ENCODE data around the gene DNAH17. TPM values are rescaled to one million over a fixed set of nuclear protein-coding genes. Genes with fewer than 3 reads are reported as not detected.

The DNAH17 gene
- total and polyA plus RNA-seq, 2 of the 8 experiments (the other 6 are each of a cell fraction or from before 2014, with no cell fraction given) = 0.14 to 0.67 TPM

- TF ChIP-seq, protein P1, sequence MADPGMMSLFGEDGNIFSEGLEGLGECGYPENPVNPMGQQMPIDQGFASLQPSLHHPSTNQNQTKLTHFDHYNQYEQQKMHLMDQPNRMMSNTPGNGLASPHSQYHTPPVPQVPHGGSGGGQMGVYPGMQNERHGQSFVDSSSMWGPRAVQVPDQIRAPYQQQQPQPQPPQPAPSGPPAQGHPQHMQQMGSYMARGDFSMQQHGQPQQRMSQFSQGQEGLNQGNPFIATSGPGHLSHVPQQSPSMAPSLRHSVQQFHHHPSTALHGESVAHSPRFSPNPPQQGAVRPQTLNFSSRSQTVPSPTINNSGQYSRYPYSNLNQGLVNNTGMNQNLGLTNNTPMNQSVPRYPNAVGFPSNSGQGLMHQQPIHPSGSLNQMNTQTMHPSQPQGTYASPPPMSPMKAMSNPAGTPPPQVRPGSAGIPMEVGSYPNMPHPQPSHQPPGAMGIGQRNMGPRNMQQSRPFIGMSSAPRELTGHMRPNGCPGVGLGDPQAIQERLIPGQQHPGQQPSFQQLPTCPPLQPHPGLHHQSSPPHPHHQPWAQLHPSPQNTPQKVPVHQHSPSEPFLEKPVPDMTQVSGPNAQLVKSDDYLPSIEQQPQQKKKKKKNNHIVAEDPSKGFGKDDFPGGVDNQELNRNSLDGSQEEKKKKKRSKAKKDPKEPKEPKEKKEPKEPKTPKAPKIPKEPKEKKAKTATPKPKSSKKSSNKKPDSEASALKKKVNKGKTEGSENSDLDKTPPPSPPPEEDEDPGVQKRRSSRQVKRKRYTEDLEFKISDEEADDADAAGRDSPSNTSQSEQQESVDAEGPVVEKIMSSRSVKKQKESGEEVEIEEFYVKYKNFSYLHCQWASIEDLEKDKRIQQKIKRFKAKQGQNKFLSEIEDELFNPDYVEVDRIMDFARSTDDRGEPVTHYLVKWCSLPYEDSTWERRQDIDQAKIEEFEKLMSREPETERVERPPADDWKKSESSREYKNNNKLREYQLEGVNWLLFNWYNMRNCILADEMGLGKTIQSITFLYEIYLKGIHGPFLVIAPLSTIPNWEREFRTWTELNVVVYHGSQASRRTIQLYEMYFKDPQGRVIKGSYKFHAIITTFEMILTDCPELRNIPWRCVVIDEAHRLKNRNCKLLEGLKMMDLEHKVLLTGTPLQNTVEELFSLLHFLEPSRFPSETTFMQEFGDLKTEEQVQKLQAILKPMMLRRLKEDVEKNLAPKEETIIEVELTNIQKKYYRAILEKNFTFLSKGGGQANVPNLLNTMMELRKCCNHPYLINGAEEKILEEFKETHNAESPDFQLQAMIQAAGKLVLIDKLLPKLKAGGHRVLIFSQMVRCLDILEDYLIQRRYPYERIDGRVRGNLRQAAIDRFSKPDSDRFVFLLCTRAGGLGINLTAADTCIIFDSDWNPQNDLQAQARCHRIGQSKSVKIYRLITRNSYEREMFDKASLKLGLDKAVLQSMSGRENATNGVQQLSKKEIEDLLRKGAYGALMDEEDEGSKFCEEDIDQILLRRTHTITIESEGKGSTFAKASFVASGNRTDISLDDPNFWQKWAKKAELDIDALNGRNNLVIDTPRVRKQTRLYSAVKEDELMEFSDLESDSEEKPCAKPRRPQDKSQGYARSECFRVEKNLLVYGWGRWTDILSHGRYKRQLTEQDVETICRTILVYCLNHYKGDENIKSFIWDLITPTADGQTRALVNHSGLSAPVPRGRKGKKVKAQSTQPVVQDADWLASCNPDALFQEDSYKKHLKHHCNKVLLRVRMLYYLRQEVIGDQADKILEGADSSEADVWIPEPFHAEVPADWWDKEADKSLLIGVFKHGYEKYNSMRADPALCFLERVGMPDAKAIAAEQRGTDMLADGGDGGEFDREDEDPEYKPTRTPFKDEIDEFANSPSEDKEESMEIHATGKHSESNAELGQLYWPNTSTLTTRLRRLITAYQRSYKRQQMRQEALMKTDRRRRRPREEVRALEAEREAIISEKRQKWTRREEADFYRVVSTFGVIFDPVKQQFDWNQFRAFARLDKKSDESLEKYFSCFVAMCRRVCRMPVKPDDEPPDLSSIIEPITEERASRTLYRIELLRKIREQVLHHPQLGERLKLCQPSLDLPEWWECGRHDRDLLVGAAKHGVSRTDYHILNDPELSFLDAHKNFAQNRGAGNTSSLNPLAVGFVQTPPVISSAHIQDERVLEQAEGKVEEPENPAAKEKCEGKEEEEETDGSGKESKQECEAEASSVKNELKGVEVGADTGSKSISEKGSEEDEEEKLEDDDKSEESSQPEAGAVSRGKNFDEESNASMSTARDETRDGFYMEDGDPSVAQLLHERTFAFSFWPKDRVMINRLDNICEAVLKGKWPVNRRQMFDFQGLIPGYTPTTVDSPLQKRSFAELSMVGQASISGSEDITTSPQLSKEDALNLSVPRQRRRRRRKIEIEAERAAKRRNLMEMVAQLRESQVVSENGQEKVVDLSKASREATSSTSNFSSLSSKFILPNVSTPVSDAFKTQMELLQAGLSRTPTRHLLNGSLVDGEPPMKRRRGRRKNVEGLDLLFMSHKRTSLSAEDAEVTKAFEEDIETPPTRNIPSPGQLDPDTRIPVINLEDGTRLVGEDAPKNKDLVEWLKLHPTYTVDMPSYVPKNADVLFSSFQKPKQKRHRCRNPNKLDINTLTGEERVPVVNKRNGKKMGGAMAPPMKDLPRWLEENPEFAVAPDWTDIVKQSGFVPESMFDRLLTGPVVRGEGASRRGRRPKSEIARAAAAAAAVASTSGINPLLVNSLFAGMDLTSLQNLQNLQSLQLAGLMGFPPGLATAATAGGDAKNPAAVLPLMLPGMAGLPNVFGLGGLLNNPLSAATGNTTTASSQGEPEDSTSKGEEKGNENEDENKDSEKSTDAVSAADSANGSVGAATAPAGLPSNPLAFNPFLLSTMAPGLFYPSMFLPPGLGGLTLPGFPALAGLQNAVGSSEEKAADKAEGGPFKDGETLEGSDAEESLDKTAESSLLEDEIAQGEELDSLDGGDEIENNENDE (IDR thresholded peaks at IDR 0.05; ENCODE audit: insufficient replicate concordance, low read length) = no peak
- TF ChIP-seq CBX5 (IDR thresholded peaks at IDR 0.05; ENCODE audit: low read depth, low read length) = no peak
- TF ChIP-seq SP2 (IDR thresholded peaks at IDR 0.05; ENCODE audit: low read length) = no peak
- TF ChIP-seq KDM4A (IDR thresholded peaks at IDR 0.05; ENCODE audit: low read depth, low read length, severe bottlenecking) = no peak
- TF ChIP-seq POU5F1 (IDR thresholded peaks at IDR 0.05; ENCODE audit: low read depth, low read length) = no peak
- TF ChIP-seq SIX5 (IDR thresholded peaks at IDR 0.05; ENCODE audit: low read depth, low read length) = no peak
- no peak for TF ChIP-seq MAFK (IDR thresholded peaks at IDR 0.05; ENCODE audit: low read depth, low read length)
- TF ChIP-seq NANOG (IDR thresholded peaks at IDR 0.05; ENCODE audit: insufficient read depth, low read depth, low read length, poor library complexity, severe bottlenecking) = no peak
Observed at GRCh38 chr17:78496311-78496710, 80.9 kb downstream of the DNAH17 start (continued).
